Fibroblast of skin of right quadriceps (primary cell): ENCODE measurements around the gene PMPCA.

Source experiments
- DNase-seq: peaks from one replicate; pipeline ENCODE4 v3.0.0-alpha.2; 2013

Gene PMPCA

GRCh38 chr9:136374183-136374575 is 36.3 kb upstream of the PMPCA start:
- DNase-seq: no peak

DNA sequence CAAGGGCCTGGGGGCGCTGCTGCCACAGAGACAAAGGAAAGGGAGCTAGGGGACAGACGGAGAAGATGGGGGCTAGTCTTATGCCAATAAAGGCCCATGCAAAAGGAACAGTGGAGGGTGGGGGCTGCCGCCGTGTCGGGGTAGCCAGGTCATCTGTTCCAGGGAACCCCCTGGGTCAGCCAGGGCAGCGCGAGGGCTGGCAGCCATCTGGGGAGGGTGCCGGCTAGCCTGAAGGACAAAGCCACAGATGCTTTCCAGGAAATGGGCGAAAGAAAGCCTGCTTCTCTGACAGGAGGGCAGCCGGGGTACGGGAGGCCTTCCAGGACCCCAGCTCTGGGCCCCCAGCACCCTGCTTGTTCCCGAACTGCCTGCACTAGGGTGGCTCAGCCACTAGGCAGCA is 35.4 kb upstream of the PMPCA start:
- DNase-seq: no peak

DNA sequence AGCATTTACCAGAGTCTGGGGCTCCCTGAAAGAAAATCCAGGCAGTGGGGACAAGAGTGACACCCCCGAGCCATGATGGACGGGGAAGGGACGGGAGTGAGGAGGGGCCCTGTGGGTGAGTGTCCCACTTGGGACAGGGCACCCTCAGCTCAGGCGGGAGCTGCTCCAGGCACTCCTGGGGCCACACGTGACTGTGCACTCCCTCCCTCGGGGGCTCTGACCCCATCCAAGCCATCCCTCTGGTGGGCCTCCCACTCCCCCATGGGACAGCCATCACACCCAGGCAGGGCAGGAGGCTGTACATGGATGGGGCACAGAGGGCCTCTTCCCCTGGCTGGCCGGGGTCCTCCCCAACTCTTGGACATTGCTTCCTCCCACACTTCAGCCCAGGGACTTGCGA is 34.0 kb upstream of the PMPCA start:
- no peak for DNase-seq

GRCh38 chr9:136377341-136378169 is 32.9 kb upstream of the PMPCA start:
- no peak for DNase-seq

GRCh38 chr9:136378170-136379002 is 32.1 kb upstream of the PMPCA start:
- DNase-seq: no peak

GRCh38 chr9:136379003-136379287 is 31.5 kb upstream of the PMPCA start:
- DNase-seq: no peak

DNA sequence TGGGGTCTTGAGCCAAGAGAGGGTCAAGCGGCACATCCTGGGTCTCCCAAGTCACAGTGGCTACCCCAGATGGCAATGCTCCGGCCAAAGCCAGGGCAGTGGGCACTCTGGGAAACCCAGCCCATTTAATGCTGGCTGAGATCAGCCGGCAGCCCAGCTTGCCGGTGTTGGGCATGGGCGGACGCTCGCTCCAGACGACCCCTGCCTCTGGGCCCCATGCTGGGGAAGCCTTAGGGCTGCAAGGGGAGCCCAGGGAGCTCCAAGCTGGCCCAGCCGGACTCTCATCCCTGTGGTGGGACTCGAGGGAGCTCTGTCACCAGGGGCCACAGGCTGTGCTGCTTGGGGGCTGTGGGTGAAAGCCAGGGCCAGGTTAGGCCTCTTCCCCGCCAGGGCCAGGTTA is 31.1 kb upstream of the PMPCA start:
- DNase-seq: no peak

DNA sequence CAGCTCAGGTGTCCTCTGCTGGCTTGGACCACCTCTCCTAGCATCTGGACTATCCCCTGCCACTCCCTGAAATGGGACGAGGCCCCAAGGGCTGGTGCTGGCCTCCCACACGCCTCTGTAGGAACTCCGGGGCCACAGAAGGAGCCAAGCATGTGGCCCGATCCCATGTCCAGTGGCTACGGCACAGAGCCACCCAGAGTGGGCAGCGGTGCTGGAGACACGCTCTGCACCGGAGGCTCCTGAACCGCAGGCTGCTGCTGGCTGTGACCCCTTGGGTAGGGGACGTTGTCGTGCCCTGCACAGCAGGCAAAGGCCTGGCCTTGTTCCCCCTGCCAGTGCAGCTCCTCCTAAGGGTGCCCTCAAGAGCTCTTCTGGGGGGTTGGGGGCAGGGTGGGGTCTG is 30.6 kb upstream of the PMPCA start:
- DNase-seq: no peak

- no peak for DNase-seq
Measured at GRCh38 chr9:136380381-136380780, 30.1 kb upstream of the PMPCA start.

DNA sequence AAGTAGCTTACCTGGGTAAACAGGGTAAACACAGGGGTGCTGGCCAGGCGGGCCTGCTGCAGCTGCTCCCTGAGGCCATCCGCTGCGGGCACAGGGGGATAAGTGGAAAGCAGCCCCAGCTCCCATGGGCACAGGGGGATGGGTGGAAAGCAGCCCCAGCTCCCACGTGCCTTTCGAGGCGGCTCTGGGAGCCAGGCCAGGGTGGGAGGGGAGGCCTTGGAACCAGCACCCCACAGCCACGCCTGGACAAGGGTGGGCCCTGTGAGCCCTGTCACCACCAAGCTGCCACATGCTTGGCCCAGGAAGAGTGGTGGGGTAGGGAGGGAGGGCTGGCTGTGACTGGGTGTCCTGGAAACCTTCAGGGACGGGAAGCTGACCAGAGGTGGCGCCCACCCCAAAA is 29.1 kb upstream of the PMPCA start:
- DNase-seq: no peak

- DNase-seq: no peak
Measured at GRCh38 chr9:136381966-136382513, 28.4 kb upstream of the PMPCA start.

- DNase-seq: no peak
Measured at GRCh38 chr9:136383436-136383835, 27.0 kb upstream of the PMPCA start.

GRCh38 chr9:136385015-136385414 is 25.4 kb upstream of the PMPCA start:
- no peak for DNase-seq

DNA sequence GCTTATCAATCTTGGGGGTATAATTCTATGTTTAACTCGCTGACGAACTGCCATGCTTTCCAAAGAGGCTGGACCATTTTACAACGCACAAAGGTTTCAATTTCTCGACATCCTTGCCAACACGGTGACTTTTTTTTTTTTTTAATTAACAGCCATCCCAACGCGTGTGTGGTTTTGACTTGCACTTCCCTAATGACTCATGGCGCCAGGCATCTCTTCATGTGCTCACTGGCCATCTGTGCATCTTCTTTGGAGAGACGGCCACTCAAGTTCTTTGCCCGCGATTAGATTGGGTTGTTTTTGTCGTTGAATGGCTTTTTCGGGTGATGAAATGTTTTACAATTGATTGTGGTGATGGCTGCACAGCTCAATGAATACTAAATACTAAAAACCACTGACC is 24.4 kb upstream of the PMPCA start:
- DNase-seq: no peak

DNA sequence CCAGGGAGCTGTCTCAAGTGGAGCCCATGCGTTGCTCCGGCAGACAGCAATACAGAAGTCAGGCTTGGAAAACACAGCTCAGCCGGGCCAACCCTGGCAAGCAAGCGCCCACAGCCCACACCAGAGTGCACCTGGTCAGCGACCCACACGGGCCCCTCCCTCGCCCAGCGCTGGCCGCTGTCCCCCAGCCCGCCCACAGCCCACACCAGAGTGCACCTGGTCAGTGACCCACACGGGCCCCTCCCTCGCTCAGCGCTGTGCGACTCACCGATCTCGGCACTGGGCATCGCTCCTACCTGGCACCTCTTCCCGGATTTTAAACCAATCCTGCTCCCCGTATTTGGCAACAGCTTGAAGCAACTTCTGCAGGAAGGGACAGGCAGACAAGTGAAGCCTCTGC is 23.2 kb upstream of the PMPCA start:
- no peak for DNase-seq

GRCh38 chr9:136389396-136389795 is 21.1 kb upstream of the PMPCA start:
- no peak for DNase-seq

GRCh38 chr9:136391737-136392537 is 18.5 kb upstream of the PMPCA start:
- no peak for DNase-seq

GRCh38 chr9:136392538-136393449 is 17.7 kb upstream of the PMPCA start:
- DNase-seq: no peak

GRCh38 chr9:136393531-136393930 is 16.9 kb upstream of the PMPCA start:
- no peak for DNase-seq

DNA sequence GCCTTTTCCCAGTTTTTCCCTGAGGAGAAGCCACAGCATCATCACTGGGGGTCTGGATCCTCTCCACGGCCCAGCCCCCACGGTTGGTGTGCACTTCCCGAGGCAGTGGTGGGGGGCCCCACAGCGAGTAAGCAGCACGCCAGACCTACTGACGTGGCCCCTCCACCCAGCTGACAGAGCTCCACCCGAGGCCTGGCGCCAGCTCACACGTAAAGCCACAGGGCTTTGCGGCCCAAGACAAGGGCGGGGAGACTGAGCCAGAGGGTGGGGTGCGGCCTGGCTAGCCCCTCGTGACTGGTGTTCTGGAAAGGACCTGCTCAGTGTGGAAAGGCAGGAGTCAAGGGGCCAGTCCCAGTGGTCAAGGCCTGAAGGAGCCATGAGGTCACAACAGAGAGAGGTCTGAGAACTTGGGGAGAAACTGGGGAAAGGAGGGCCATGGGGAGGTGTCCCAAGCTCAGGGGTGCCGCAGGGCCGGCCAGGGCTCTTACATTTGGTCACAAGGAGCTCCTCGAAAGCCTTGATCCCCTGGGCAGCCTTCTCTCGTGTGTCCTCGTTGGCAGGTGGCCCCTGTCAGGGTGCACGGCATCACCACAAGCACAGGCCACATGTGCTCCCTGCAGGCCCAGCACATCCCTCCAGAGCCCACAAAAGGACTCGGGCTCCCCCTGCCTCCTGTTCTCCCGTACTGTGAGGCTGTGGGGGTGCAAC is 16.0 kb upstream of the PMPCA start:
- DNase-seq: no peak

GRCh38 chr9:136395020-136395340 is 15.5 kb upstream of the PMPCA start:
- DNase-seq: no peak
